Neural cell (in vitro differentiated cells): ENCODE measurements around the gene SERPINA3. TPM values are rescaled to one million over a fixed set of nuclear protein-coding genes. Genes with fewer than 3 reads are reported as not detected.

Experiments used
- H2AFZ ChIP-seq: fragments of 200-600, 300-800 bp; sonication (generic), shearing (Covaris generic); 2 replicates; pipeline ENCODE4 v1.6.0; 2014; ENCODE audit warnings: low read depth, mild to moderate bottlenecking, antibody characterized with exemption, low read length, moderate library complexity
- H3F3A ChIP-seq: fragments of 200-600 bp; shearing (Covaris generic); 2 replicates; pipeline ENCODE4 v1.6.1; 2016; ENCODE audit warnings: mild to moderate bottlenecking, moderate library complexity, mixed read lengths, antibody characterized with exemption, low read length; ENCODE audit not compliant: insufficient read depth, poor library complexity, severe bottlenecking
- H3K27ac ChIP-seq: fragments of 200-600, 300-800 bp; sonication (generic), shearing (Covaris generic); 2 replicates; pipeline ENCODE4 v1.5.1; 2014; ENCODE audit warnings: mild to moderate bottlenecking, low read length, moderate library complexity
- H3K27me3 ChIP-seq: fragments of 300-800, 200-600 bp; sonication (generic), shearing (Covaris generic); 2 replicates; pipeline ENCODE4 v1.6.0; 2014; ENCODE audit warnings: mild to moderate bottlenecking, low read depth, low read length, moderate library complexity; ENCODE audit not compliant: insufficient read depth
- H3K36me3 ChIP-seq: fragments of 300-800, 200-600 bp; sonication (generic), shearing (Covaris generic); 2 replicates; pipeline ENCODE4 v1.5.1; 2014; ENCODE audit warnings: mild to moderate bottlenecking, antibody characterized with exemption, low read length, moderate library complexity; ENCODE audit not compliant: insufficient read depth
- H3K4me2 ChIP-seq: fragments of 300-800, 200-600 bp; sonication (generic), shearing (Covaris generic); 2 replicates; pipeline ENCODE4 v1.6.0; 2014; ENCODE audit warnings: mild to moderate bottlenecking, low read length
- H3K4me3 ChIP-seq: fragments of 300-800, 200-600 bp; sonication (generic), shearing (Covaris generic); 2 replicates; pipeline ENCODE4 v1.5.1; 2014; ENCODE audit warnings: mild to moderate bottlenecking, low read length, moderate library complexity
- H3K79me2 ChIP-seq: fragments of 200-600 bp; shearing (Covaris generic); replicated peaks from 2 replicates; pipeline ENCODE4 v1.6.0; 2014; ENCODE audit warnings: mild to moderate bottlenecking, low read length, moderate library complexity; ENCODE audit not compliant: insufficient read depth
- H3K9ac ChIP-seq: fragments of 300-800, 200-600 bp; sonication (generic), shearing (Covaris generic); 2 replicates; pipeline ENCODE4 v1.6.1; 2016; ENCODE audit warnings: mild to moderate bottlenecking, low read length, mixed read lengths
- H3K9me2 ChIP-seq: fragments of 200-600 bp; shearing (Covaris generic); 2 replicates; pipeline ENCODE4 v1.6.1; 2016; ENCODE audit warnings: mild to moderate bottlenecking, low read length, mixed read lengths; ENCODE audit not compliant: insufficient read depth
- H3K9me3 ChIP-seq: fragments of 200-600, 300-800 bp; sonication (generic), shearing (Covaris generic); 2 replicates; pipeline ENCODE4 v1.6.1; 2016; ENCODE audit warnings: mild to moderate bottlenecking, mixed run types, low read length, moderate library complexity, mixed read lengths
- H4K20me1 ChIP-seq: fragments of 200-600 bp; shearing (Covaris generic); 2 replicates; pipeline ENCODE4 v1.6.1; 2016; ENCODE audit warnings: mild to moderate bottlenecking, mixed run types; ENCODE audit not compliant: insufficient read depth
- EP300 ChIP-seq: fragments of 450-650 bp; conservative IDR thresholded peaks from 2 replicates; pipeline ENCODE4 v1.6.1; 2014; ENCODE audit warnings: antibody characterized with exemption, mild to moderate bottlenecking, moderate library complexity; ENCODE audit not compliant: poor library complexity, severe bottlenecking
- EZH2 ChIP-seq: fragments of 200-600, 300-800 bp; shearing (Covaris generic), sonication (generic); IDR thresholded peaks from 2 replicates; pipeline ENCODE4 v1.6.1; 2014; ENCODE audit warnings: antibody characterized with exemption, low read length, borderline replicate concordance, mild to moderate bottlenecking; ENCODE audit not compliant: insufficient read depth, poor library complexity, severe bottlenecking
- MXI1 ChIP-seq: fragments of 450-650 bp; conservative IDR thresholded peaks from 2 replicates; pipeline ENCODE4 v1.6.1; 2014; ENCODE audit warnings: antibody characterized with exemption, mild to moderate bottlenecking; ENCODE audit not compliant: poor library complexity, severe bottlenecking
- POLR2AphosphoS5 ChIP-seq: IDR thresholded peaks from 2 replicates; pipeline ENCODE4 v1.6.1; 2012
- RAD21 ChIP-seq: fragments of 450-650 bp; conservative IDR thresholded peaks from 2 replicates; pipeline ENCODE4 v1.6.1; 2014; ENCODE audit warnings: antibody characterized with exemption, mild to moderate bottlenecking, moderate library complexity
- SMC3 ChIP-seq: fragments of 450-650 bp; conservative IDR thresholded peaks from 2 replicates; pipeline ENCODE4 v1.6.1; 2014; ENCODE audit warnings: antibody characterized with exemption, mild to moderate bottlenecking, moderate library complexity; ENCODE audit not compliant: poor library complexity
- TAF1 ChIP-seq: IDR thresholded peaks from 2 replicates; pipeline ENCODE4 v1.6.1; 2012; ENCODE audit warnings: low read depth
- polyA plus RNA-seq: library from polyadenylated mRNA; depleted of rRNA; stranded (reverse); fragments of >200 nt; gene quantifications from 2 replicates; pipeline ENCODE4 v1.2.3, GENCODE V29; 2014
- TF ChIP-seq, protein P1 (sequence below): fragments of 450-650 bp; IDR thresholded peaks from 2 replicates; pipeline ENCODE4 v1.5.1; 2014; ENCODE audit warnings: antibody characterized with exemption, mild to moderate bottlenecking, moderate library complexity; ENCODE audit not compliant: poor library complexity, severe bottlenecking
- TF ChIP-seq, protein P2 (sequence below): IDR thresholded peaks from 2 replicates; pipeline ENCODE4 v1.6.1; 2012; ENCODE audit warnings: borderline replicate concordance

Gene SERPINA3
- polyA plus RNA-seq, 1 donor from 2014 or later, result not detected

DNA sequence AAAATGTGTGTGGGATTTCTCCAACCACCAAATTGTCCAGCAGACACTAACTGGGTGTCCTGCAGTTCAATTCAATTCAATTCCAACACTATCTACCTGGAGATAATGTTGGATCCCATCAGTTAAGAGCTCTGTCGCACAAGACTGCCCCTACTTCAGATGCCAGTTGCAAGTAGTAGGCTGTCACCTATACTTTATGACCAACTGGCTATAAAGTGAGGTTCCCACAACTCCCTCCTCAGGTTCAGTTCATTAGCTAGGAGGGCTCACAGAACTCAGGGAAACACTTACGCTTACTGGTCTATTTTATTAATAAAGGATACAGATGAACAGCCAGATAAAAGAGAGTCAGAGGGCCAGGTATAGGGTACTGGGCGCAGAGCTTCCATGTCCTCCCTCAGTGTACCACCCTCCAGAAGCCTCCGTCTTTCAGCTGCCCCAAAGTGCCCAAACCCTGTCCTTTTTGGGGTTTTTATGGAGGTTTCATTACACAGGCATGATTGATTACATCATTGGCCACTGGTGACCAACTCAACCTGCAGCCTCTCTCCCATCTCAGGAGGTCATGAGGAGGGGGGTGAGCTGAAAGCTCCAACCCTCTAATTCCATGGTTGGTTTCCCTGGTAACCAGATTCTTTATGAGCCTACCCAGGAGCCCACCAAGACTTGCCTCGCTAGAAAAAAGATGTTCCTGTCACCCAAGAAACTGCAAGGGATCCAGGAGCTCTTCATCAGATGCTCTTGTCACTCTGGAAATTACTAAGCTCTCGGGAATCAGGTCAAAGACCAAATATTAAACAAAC is 38.5 kb upstream of the SERPINA3 start:
- Histone ChIP-seq H3K27ac (no peak overlapping the region), H3K4me3 (no peak overlapping the region), H2AFZ (no peak overlapping the region), H3K9me3 (no peaks in the 10 kb centered on the region), H3K79me2 (no peaks in the 10 kb centered on the region), H3F3A (no peaks in the 10 kb centered on the region), H3K27me3 (no peaks in the 10 kb centered on the region), H3K4me2 (no peak overlapping the region), H3K9me2 (no peaks in the 10 kb centered on the region), H4K20me1 (no peaks in the 10 kb centered on the region), H3K9ac (no peak overlapping the region), H3K36me3 (no peaks in the 10 kb centered on the region)
- TF ChIP-seq TAF1 (no peak), EZH2 (no peak), MXI1 (no peak), RAD21 (no peak)

DNA sequence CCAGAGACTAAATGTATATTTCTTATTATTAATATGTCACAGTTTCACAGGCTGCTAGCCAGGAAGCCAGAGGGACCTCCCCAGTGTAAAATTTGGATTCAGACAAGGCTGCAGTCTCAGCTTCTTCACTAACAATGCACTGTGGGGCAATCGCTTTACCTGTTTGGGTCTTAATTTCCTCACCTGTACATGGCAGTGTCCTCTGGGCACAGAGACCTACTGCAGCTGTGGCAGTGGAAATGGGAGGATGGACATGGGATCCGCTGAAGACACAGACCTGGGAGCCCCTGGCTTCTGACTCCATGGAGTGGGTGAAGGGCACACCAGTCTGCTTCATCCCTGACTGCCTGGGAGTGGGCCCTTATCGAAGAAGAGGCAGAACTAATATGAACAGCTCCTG is 37.9 kb upstream of the SERPINA3 start:
- Histone ChIP-seq H3F3A (no peaks in the 10 kb centered on the region), H2AFZ (no peak overlapping the region), H3K9me2 (no peaks in the 10 kb centered on the region), H3K27me3 (no peaks in the 10 kb centered on the region), H3K4me2 (no peak overlapping the region), H3K36me3 (no peaks in the 10 kb centered on the region), H3K9me3 (no peaks in the 10 kb centered on the region), H3K4me3 (no peak overlapping the region), H3K9ac (no peak overlapping the region), H3K79me2 (no peaks in the 10 kb centered on the region), H3K27ac (no peak overlapping the region), H4K20me1 (no peaks in the 10 kb centered on the region)
- TF ChIP-seq, protein P1, sequence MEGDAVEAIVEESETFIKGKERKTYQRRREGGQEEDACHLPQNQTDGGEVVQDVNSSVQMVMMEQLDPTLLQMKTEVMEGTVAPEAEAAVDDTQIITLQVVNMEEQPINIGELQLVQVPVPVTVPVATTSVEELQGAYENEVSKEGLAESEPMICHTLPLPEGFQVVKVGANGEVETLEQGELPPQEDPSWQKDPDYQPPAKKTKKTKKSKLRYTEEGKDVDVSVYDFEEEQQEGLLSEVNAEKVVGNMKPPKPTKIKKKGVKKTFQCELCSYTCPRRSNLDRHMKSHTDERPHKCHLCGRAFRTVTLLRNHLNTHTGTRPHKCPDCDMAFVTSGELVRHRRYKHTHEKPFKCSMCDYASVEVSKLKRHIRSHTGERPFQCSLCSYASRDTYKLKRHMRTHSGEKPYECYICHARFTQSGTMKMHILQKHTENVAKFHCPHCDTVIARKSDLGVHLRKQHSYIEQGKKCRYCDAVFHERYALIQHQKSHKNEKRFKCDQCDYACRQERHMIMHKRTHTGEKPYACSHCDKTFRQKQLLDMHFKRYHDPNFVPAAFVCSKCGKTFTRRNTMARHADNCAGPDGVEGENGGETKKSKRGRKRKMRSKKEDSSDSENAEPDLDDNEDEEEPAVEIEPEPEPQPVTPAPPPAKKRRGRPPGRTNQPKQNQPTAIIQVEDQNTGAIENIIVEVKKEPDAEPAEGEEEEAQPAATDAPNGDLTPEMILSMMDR, result no peak
- TF ChIP-seq EZH2 (no peak), EP300 (no peak), POLR2AphosphoS5 (no peak), TAF1 (no peak), MXI1 (no peak), SMC3 (no peak), RAD21 (no peak)
- TF ChIP-seq, protein P2, sequence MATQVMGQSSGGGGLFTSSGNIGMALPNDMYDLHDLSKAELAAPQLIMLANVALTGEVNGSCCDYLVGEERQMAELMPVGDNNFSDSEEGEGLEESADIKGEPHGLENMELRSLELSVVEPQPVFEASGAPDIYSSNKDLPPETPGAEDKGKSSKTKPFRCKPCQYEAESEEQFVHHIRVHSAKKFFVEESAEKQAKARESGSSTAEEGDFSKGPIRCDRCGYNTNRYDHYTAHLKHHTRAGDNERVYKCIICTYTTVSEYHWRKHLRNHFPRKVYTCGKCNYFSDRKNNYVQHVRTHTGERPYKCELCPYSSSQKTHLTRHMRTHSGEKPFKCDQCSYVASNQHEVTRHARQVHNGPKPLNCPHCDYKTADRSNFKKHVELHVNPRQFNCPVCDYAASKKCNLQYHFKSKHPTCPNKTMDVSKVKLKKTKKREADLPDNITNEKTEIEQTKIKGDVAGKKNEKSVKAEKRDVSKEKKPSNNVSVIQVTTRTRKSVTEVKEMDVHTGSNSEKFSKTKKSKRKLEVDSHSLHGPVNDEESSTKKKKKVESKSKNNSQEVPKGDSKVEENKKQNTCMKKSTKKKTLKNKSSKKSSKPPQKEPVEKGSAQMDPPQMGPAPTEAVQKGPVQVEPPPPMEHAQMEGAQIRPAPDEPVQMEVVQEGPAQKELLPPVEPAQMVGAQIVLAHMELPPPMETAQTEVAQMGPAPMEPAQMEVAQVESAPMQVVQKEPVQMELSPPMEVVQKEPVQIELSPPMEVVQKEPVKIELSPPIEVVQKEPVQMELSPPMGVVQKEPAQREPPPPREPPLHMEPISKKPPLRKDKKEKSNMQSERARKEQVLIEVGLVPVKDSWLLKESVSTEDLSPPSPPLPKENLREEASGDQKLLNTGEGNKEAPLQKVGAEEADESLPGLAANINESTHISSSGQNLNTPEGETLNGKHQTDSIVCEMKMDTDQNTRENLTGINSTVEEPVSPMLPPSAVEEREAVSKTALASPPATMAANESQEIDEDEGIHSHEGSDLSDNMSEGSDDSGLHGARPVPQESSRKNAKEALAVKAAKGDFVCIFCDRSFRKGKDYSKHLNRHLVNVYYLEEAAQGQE, result no peak
